ENCODE measurements around the gene AP5B1. TPM values are rescaled to one million over a fixed set of nuclear protein-coding genes. Genes with fewer than 3 reads are reported as not detected.

The AP5B1 gene
- total and polyA plus RNA-seq, 9 of the 15 experiments (the other 6 are each of a cell fraction or from before 2014, with no cell fraction given) = 0.51 to 24.2 (median 5.1) TPM

DNA sequence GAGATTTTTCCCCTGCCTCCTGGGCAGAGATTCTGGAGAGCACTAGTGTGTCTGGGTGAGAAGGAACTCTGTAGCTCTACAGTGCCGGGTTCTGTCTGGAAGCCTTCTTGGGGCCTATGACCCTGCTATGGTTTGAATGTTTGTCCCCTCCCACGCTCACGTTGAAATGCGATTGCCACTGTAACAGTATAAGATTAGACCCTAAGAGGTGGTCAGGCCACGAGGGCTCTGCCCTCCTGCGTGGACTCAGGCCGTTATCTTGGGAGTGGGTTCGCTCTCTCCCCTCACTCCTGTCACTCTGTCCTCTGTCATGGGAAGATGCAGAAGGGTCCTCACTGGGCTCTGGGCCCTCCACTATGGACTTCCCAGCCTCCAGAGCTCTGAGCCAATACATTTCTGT is 3.5 kb downstream of the AP5B1 start:
- intact Hi-C loops (cut with micrococcal nuclease) = no loop called here
- DNase-seq (ENCODE audit: extremely low read depth in 1 of 4, low spot score in 3 of 4) (no peak), ATAC-seq (no peak), FAIRE-seq (no peak)
- in situ Hi-C loops (cut with MboI) = no loop called here
- peaks cover 13% of the 10 kb centered on the region for H3K9me1 ChIP-seq (ENCODE audit: control insufficient read depth, insufficient read depth, low read length)
- ChIA-PET POLR2A (interaction anchor here (0.6 to 2.0 kb wide), 9 partner anchors 12 to 204 kb away, joined by 3 to 7 read pairs (median 4); partner anchors contain the start of genes CCDC85B and FIBP), CTCF (ENCODE audit: low intra/inter-chr PET ratio) (no interaction called here)
- no peak overlapping the region for H3K4me2 ChIP-seq (ENCODE audit: insufficient read depth, low read length)
- no peaks in the 10 kb centered on the region for H3K27me3 ChIP-seq (ENCODE audit: control insufficient read depth in 2 of 2, insufficient read depth in 2 of 2, low read length in 2 of 2)
- peaks cover 22% of the 10 kb centered on the region for H3K79me2 ChIP-seq (ENCODE audit: control insufficient read depth, insufficient read depth, low read length)
- H3K4me3 ChIP-seq = no peak overlapping the region
- H4K20me1 ChIP-seq (replicated peaks; ENCODE audit: control insufficient read depth, insufficient read depth, low read length) = peaks cover 8% of the 10 kb centered on the region; the same call in 1 of the 2 replicates
- no TSS peak for BruUV-seq (replicated peaks)
- TF ChIP-seq SIN3B (IDR thresholded peaks at IDR 0.05; ENCODE audit: low read depth) (no peak), KDM4B (IDR thresholded peaks at IDR 0.05; ENCODE audit: borderline replicate concordance in 2 of 2, low read depth in 1 of 2) (no peak), CBFB (CRISPR knock-in tag; IDR thresholded peaks at IDR 0.05) (no peak), STAG1 (CRISPR knock-in tag; IDR thresholded peaks at IDR 0.05; ENCODE audit: borderline replicate concordance) (no peak), ZNF384 (IDR thresholded peaks at IDR 0.05; ENCODE audit: low read depth, low read length) (no peak), POLR3G (IDR thresholded peaks at IDR 0.05; ENCODE audit: extremely low read depth, insufficient read length, insufficient replicate concordance) (no peak), ZBTB1 (CRISPR knock-in tag; IDR thresholded peaks at IDR 0.05; ENCODE audit: borderline replicate concordance, low read depth) (no peak), PRMT5 (CRISPR knock-in tag; IDR thresholded peaks at IDR 0.05) (no peak), NCOA1 (IDR thresholded peaks at IDR 0.05; ENCODE audit: low read depth) (no peak), SREBF2 (CRISPR knock-in tag; IDR thresholded peaks at IDR 0.05) (no peak), HMG20B (CRISPR knock-in tag; IDR thresholded peaks at IDR 0.05) (no peak), JUNB (CRISPR knock-in tag; conservative IDR thresholded peaks at IDR 0.05) (no peak), DNMT1 (IDR thresholded peaks at IDR 0.05) (no peak), ARNT (IDR thresholded peaks at IDR 0.05) (no peak)
- peak overlapping the region in 1 of 2 experiments; percentile 60; a peak in 1 of 4 replicates for H3K9ac ChIP-seq (ENCODE audit: insufficient read depth in 1 of 2, low read depth in 2 of 2, low read length in 2 of 2)
- peaks cover 36% of the 10 kb centered on the region; the same call in 2 of the 3 replicates for H3K36me3 ChIP-seq (ENCODE audit: control insufficient read depth, insufficient read depth, low read length)
- H3K27ac ChIP-seq (ENCODE audit: extremely low read depth, low read depth, low read length) = no peak overlapping the region
- H2AFZ ChIP-seq (ENCODE audit: low read depth, low read length) = no peak overlapping the region
- H3K9me3 ChIP-seq (replicated peaks; ENCODE audit: control insufficient read depth, insufficient read depth, low read depth, low read length) = no peaks in the 10 kb centered on the region
- peaks cover 7 to 44% of the 10 kb centered on the region in 2 experiments; a peak in 4 of 5 replicates for H3K4me1 ChIP-seq (replicated peaks in 1 of 2; ENCODE audit: control insufficient read depth in 2 of 2, insufficient read depth in 2 of 2, low read length in 2 of 2)
- 83% methylated on average over 8 of the region's 8 CpGs for WGBS (ENCODE audit: insufficient coverage, low coverage, missing lambda C conversion rate)
